A673 (cell line): ENCODE measurements around the gene KRTAP2-3.

Source experiments
- EZH2 ChIP-seq: fragments of 200-600 bp; sonication (generic); IDR thresholded peaks from 2 replicates; pipeline ENCODE4 v1.6.1; 2017; ENCODE audit warnings: borderline replicate concordance, low read depth, mild to moderate bottlenecking, mixed read lengths, antibody characterized with exemption, low read length; ENCODE audit not compliant: poor library complexity, severe bottlenecking
- TF ChIP-seq, protein P1 (sequence below): fragments of 300-800, 200-600 bp; sonication (generic); conservative IDR thresholded peaks from 2 replicates; pipeline ENCODE4 v1.5.1; 2017; ENCODE audit warnings: low read depth, mild to moderate bottlenecking, antibody characterized with exemption, low read length, moderate library complexity, mixed read lengths

DNA sequence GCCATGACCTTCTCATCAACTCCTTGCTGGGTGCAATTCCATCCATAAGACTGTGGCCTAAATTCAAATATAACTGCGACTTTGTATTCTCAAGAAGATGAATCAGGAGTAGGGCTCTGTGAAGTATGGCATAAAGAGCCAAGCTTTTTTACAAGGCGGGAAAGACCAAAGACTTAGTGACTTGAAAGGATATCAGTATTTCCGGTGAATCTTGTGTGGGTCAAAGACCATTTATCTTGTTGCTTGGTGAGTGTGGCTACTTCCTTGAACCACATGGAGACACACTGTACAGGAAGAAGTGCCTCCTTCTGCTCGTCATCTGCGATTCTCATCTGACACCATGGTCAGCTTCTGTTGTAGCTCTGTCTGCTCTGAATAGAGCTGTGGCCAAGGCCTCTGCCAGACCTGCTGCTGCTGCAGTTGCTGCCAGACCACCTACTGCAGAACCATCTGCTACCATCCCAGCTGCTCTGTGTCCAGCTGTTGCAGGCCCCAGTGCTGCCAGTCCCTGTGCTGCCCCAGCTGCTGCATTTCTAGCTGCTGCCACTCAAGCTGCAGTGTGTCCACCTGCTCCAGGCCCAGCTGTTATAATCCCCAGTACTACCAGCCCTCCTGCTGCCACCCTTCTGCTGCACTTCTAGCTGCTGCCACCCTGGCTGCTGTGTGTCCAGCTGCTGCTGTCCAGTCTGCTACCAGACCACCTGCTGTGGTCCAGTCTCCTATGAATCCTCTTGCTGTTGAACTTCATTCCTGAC, 11.9 kb upstream of the KRTAP2-3 start:
- TF ChIP-seq, protein P1, sequence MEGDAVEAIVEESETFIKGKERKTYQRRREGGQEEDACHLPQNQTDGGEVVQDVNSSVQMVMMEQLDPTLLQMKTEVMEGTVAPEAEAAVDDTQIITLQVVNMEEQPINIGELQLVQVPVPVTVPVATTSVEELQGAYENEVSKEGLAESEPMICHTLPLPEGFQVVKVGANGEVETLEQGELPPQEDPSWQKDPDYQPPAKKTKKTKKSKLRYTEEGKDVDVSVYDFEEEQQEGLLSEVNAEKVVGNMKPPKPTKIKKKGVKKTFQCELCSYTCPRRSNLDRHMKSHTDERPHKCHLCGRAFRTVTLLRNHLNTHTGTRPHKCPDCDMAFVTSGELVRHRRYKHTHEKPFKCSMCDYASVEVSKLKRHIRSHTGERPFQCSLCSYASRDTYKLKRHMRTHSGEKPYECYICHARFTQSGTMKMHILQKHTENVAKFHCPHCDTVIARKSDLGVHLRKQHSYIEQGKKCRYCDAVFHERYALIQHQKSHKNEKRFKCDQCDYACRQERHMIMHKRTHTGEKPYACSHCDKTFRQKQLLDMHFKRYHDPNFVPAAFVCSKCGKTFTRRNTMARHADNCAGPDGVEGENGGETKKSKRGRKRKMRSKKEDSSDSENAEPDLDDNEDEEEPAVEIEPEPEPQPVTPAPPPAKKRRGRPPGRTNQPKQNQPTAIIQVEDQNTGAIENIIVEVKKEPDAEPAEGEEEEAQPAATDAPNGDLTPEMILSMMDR: no peak
- no peak for TF ChIP-seq EZH2
